ENCODE results near the gene TMUB1.

TMUB1 gene

DNA sequence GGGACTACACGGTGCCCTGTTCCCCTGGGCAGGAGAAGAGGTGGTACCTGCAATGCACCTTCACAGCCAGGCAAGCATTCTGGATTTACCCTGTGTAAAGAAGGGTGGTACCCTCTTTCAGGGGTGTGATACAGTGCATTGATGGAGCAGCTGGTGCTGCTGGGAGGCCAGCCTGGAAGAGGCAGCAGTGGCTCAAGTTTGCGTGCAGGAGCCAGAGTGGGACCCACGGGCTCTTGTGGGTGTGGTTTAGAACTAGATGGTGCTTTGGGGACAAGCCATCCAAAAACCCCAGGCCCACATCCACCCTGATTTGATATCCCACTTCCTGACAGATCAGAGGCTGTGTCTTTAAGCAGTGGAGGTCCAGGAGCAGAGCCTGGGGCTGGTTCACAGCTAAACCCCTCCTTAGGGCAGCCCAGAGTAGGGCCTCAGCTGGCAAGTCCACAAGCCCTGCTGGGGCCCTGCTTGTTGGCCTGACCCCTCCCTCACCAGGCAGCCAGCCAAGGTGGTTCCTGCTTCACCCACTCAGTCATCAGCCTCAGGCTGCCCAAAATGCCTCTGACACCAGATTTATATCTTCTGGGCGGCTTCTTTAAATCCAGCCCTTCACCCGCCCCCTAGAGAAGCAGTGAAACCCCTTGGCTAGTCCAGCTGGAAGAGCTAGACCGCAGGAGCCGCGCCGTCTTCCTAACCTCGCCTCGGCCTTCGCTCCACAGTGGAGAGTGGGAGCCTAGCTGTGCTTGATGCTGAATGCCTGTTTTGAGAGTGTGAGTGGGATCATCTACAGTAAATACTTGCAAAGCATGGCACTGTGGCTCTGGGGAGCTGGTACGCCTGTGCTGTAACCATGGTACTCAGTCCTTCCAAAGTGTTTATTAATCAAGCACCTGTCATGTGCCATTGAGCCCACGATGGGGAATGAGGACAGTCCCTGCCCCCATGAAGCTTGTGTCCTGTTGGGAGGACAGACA lies 36.4 kb downstream of the TMUB1 start:
- Histone ChIP-seq H3K79me2 (ENCODE audit: control insufficient read depth, low read length) (no peaks in the 10 kb centered on the region), H3K36me3 (ENCODE audit: control insufficient read depth, low read length) (no peaks in the 10 kb centered on the region), H3K4me2 (ENCODE audit: low read length) (no peak overlapping the region), H4K20me1 (ENCODE audit: control insufficient read depth, insufficient read depth, low read depth, low read length) (no peaks in the 10 kb centered on the region), H3K9me3 (ENCODE audit: control insufficient read depth, insufficient read depth, low read length) (no peaks in the 10 kb centered on the region), H3K27ac (ENCODE audit: low read depth, low read length) (no peak overlapping the region), H3K4me3 (ENCODE audit: low read length) (no peak overlapping the region), H3K9me2 (replicated peaks; ENCODE audit: control insufficient read depth, low read length) (no peaks in the 10 kb centered on the region), H3K27me3 (ENCODE audit: control insufficient read depth, low read length) (peaks cover 11% of the 10 kb centered on the region; the same call in 1 of the 2 replicates), H3F3A (ENCODE audit: control insufficient read depth, insufficient read depth) (no peaks in the 10 kb centered on the region), H3K4me1 (ENCODE audit: control insufficient read depth, low read length) (0 out of 2 replicates have a peak, but pooled peaks cover 2% of the 10 kb centered on the region)
- TF ChIP-seq, protein P1, sequence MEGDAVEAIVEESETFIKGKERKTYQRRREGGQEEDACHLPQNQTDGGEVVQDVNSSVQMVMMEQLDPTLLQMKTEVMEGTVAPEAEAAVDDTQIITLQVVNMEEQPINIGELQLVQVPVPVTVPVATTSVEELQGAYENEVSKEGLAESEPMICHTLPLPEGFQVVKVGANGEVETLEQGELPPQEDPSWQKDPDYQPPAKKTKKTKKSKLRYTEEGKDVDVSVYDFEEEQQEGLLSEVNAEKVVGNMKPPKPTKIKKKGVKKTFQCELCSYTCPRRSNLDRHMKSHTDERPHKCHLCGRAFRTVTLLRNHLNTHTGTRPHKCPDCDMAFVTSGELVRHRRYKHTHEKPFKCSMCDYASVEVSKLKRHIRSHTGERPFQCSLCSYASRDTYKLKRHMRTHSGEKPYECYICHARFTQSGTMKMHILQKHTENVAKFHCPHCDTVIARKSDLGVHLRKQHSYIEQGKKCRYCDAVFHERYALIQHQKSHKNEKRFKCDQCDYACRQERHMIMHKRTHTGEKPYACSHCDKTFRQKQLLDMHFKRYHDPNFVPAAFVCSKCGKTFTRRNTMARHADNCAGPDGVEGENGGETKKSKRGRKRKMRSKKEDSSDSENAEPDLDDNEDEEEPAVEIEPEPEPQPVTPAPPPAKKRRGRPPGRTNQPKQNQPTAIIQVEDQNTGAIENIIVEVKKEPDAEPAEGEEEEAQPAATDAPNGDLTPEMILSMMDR (IDR thresholded peaks at IDR 0.05; ENCODE audit: low read depth, low read length, poor library complexity, severe bottlenecking): no peak
- no peak for TF ChIP-seq EZH2phosphoT487 (IDR thresholded peaks at IDR 0.05; ENCODE audit: borderline replicate concordance, low read length)

DNA sequence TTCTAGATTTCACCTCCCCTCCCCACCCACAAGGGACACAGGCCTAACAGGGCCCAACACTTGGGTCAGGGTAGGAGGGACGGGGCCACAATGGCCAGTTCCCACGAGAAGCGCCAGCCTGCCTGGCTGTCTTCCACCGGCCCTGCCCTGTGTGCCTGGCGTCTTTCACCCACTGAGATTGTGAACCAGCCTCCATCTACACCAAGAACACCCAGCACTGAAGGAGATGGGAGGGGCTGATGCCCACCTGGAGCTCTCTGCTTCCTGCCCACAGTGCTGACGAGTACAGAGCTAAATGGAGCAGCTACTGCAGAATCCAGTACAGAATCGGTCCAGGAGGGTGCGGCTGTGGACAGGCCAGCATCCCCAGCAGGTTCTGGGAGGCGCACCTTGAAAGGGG lies 37.3 kb downstream of the TMUB1 start:
- H3K79me2 ChIP-seq (ENCODE audit: control insufficient read depth, low read length): no peaks in the 10 kb centered on the region
- H3K4me3 ChIP-seq (ENCODE audit: low read length): no peak overlapping the region
- H3K36me3 ChIP-seq (ENCODE audit: control insufficient read depth, low read length): no peaks in the 10 kb centered on the region
- H3F3A ChIP-seq (ENCODE audit: control insufficient read depth, insufficient read depth): no peaks in the 10 kb centered on the region
- no peaks in the 10 kb centered on the region for H3K9me2 ChIP-seq (replicated peaks; ENCODE audit: control insufficient read depth, low read length)
- H3K9me3 ChIP-seq (ENCODE audit: control insufficient read depth, insufficient read depth, low read length): no peaks in the 10 kb centered on the region
- H3K27ac ChIP-seq (ENCODE audit: low read depth, low read length): no peak overlapping the region
- no peaks in the 10 kb centered on the region for H4K20me1 ChIP-seq (ENCODE audit: control insufficient read depth, insufficient read depth, low read depth, low read length)
- no peak overlapping the region for H3K4me2 ChIP-seq (ENCODE audit: low read length)
- H3K4me1 ChIP-seq (ENCODE audit: control insufficient read depth, low read length): no peaks in the 10 kb centered on the region
- peaks cover 10% of the 10 kb centered on the region; the same call in 1 of the 2 replicates for H3K27me3 ChIP-seq (ENCODE audit: control insufficient read depth, low read length)
- no peak for TF ChIP-seq EZH2phosphoT487 (IDR thresholded peaks at IDR 0.05; ENCODE audit: borderline replicate concordance, low read length)
- TF ChIP-seq, protein P1 (IDR thresholded peaks at IDR 0.05; ENCODE audit: low read depth, low read length, poor library complexity, severe bottlenecking): no peak

DNA sequence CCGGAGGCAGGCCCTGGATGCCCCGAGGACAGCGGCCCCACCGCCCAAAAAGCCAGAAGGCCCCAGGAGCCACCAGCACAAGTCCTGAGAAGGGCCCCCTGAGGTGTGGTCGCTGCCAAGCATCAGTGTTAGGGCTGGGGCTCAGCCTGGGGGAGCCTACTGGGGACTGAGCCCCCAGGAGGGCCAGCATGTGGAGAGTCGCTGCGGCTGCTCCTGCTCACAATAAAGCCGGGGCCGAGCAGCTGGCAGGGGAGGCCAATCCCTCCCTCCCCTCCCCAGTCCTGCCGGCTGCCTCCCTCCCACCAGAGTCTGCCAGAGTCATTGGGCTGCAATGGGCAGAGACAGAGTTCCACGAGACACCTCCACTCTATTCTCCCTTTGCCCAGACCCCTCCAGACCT lies 38.0 kb downstream of the TMUB1 start:
- no peaks in the 10 kb centered on the region for H3F3A ChIP-seq (ENCODE audit: control insufficient read depth, insufficient read depth)
- TF ChIP-seq, protein P1 (IDR thresholded peaks at IDR 0.05; ENCODE audit: low read depth, low read length, poor library complexity, severe bottlenecking): no peak
- TF ChIP-seq EZH2phosphoT487 (IDR thresholded peaks at IDR 0.05; ENCODE audit: borderline replicate concordance, low read length): no peak
- no peaks in the 10 kb centered on the region for H3K9me3 ChIP-seq (ENCODE audit: control insufficient read depth, insufficient read depth, low read length)
- no peaks in the 10 kb centered on the region for H3K79me2 ChIP-seq (ENCODE audit: control insufficient read depth, low read length)
- H3K36me3 ChIP-seq (ENCODE audit: control insufficient read depth, low read length): no peaks in the 10 kb centered on the region
- no peak overlapping the region for H3K4me3 ChIP-seq (ENCODE audit: low read length)
- H3K9me2 ChIP-seq (replicated peaks; ENCODE audit: control insufficient read depth, low read length): no peaks in the 10 kb centered on the region
- no peaks in the 10 kb centered on the region for H4K20me1 ChIP-seq (ENCODE audit: control insufficient read depth, insufficient read depth, low read depth, low read length)
- 0 out of 2 replicates have a peak, but pooled peaks cover 4% of the 10 kb centered on the region for H3K27me3 ChIP-seq (ENCODE audit: control insufficient read depth, low read length)
- H3K27ac ChIP-seq (ENCODE audit: low read depth, low read length): no peak overlapping the region
- no peak overlapping the region for H3K4me2 ChIP-seq (ENCODE audit: low read length)
- H3K4me1 ChIP-seq (ENCODE audit: control insufficient read depth, low read length): no peaks in the 10 kb centered on the region

Data from DOHH2 (cell line).